SK-N-MC (cell line): ENCODE measurements around the gene ZNRF3.

Experiments used
- EZH2 ChIP-seq: fragments of 200-600 bp; sonication (generic); IDR thresholded peaks from one replicate; pipeline ENCODE4 v1.6.1; 2017; ENCODE audit warnings: antibody characterized with exemption
- FOXP2 ChIP-seq: optimal IDR thresholded peaks from 2 replicates; pipeline ENCODE3; 2011; ENCODE audit warnings: mild to moderate bottlenecking, moderate library complexity; ENCODE audit not compliant: insufficient read depth; ENCODE audit errors: extremely low read length, control extremely low read depth
- POLR2AphosphoS5 ChIP-seq: IDR thresholded peaks from 2 replicates; pipeline ENCODE4 v1.6.1; 2012; ENCODE audit warnings: mild to moderate bottlenecking, low read depth, low read length, borderline replicate concordance

- TF ChIP-seq EZH2 (no peak), POLR2AphosphoS5 (no peak), FOXP2 (no peak)
These were observed 189.7 kb downstream of the ZNRF3 start, which contains the start of gene KREMEN1 for GRCh38 chr22:29072979-29073617.
